Skin epidermis (tissue), 12 donors: ENCODE results near the gene AMPD3.
A peak's percentile ranks its signal among the peaks of the same experiment; 100 is the strongest.

Source experiments
- H3K27ac ChIP-seq, 21 experiments: fragments of 200-600 bp; sonication (generic) in 11 of 21; one replicate each; pipeline ENCODE4 v1.5.0; 2020; ENCODE audit warnings: mild to moderate bottlenecking in 3 of 21, inconsistent platforms in 2 of 21, moderate library complexity in 2 of 21
- H3K4me3 ChIP-seq, 7 experiments: fragments of 200-600 bp; sonication (generic) in 2 of 7; one replicate each; pipeline ENCODE4 v1.5.0; 2020; ENCODE audit warnings: inconsistent platforms in 2 of 7, mild to moderate bottlenecking in 2 of 7, moderate library complexity in 1 of 7

The AMPD3 gene

GRCh38 chr11:10484461-10485180, 29.6 kb downstream of the AMPD3 start:
- no peak overlapping the region for H3K27ac ChIP-seq
- H3K4me3 ChIP-seq: no peak overlapping the region

DNA sequence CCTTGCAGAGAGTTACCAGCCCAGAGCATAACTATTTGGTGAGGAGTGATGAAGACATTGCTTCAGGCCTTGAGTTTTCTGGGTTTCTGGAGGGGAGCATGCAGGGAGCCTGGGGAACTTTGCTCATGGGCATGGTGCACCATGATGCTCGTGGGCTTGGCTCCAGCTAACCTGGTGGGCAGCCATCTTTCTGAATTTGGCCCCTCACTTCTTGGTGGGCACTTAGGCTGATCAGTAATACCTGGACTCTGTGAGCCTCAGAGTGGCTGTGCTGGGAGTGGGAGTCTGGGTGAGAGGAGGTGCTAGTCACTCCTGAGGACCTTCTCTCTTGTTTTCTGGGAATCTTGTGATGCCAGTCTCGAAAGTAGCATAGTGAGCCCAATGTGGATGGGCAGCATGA, 30.6 kb downstream of the AMPD3 start:
- Histone ChIP-seq H3K27ac (no peak overlapping the region), H3K4me3 (no peak overlapping the region)

GRCh38 chr11:10486161-10486840, 31.2 kb downstream of the AMPD3 start:
- no peak overlapping the region for H3K4me3 ChIP-seq
- H3K27ac ChIP-seq: no peak overlapping the region

DNA sequence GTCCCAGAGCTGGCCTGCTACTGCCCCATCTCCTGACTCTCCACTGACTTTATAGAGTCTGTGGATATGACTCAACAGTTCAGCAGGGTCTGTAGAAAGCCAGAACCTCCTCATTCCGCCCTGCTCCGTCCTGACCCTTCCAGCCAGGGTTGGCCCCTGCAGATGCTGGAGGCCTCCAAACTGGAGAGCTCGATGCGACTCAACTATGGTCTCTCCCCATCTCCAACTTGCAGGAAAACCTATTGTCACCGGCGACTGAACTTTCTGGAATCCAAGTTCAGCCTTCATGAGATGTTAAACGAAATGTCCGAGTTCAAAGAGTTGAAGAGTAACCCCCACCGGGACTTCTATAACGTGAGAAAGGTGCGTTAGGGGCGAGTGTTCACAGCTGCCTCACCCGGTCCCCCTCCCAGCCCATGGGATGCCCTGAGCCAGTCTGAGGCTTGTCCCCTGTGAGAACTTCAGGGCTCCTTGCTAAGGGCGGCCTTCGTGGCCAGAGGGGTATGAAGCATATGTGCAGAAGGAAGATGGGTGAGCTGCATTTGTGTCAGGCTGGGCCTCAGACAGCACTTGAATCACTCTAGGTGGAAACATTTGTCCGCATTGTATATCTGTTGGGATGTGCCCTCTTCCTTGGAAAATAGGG, 32.1 kb downstream of the AMPD3 start:
- H3K27ac ChIP-seq: peak overlapping the region in 5 of 21 experiments; percentile 35 to 95 (median 71)
- no peak overlapping the region for H3K4me3 ChIP-seq

DNA sequence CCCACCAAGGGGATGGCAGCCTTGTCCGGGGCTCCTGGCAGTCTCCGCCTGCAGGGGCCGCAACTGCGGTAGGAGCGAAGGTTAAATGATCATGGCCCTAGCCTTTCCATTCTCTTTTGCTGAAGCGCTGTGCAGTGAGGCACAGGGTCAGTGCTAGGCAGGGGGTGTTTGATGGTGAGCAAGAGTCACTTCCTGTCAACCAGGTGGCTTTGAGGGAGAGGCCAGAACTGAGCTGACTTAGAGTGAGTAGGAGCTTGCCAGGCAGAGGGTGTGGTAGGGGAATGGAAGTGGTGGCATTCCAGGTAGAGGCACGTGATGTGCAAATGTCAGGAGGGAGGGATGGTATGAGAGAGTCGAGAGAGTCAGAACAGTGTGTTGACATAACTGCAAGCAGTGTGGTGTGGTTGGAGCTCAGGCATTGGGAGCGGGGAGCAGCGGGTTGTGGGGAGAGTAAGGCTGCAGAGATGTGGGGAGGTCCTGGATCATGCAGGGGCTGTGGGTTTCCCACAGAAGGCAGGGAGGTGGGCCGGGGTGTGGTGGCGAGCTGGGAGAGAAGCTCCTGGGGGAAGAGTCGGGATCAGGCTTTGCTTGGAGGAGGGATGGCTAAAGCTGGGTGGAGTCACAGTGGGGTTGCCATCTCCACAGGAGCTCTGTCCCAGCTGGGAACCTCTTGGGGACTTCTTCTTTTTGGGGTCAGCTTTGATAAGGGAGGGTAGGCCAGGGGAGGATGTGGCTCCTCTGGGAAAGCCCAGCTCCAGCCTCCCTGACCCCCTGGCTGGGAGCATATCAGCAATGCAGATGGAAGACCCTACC, 33.3 kb downstream of the AMPD3 start:
- Histone ChIP-seq H3K27ac (peak overlapping the region; percentile 20 to 95 (median 82)), H3K4me3 (no peak overlapping the region)

DNA sequence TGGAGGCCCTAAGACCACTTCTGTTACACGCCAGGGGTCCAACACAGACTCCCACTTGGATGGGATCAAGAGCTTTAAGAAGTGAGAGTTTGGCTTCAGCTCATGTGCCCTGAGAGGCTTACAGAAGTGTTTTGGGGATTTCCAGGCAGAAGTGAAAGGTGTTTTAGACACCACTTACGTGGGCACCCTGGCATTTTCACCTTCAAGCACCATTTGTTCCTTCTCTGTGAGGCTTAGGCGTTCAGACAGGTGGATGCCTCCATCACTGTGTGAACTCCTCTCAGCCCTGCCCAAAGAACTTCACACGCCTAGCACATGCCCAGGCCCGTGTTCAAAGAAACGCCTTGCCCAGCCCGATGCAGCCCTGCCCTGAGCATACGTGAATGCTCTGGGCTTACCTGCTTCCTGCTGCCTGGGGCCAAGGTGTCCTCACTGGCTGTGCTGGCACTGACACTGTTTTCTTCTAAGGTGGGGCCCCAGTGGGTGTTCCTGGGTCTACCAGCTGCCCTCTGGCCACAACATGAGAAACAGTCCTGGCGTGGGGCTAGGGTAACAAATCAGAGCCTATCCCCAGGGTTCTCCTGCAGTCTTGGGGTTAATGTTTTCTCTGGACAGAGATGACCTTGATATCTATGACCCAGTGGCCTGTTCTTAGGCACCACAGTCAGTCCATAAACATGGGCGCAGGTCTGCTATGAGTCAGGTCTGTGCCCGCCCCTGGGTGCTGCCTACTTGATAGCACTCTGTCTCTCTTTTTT, 34.0 kb downstream of the AMPD3 start:
- Histone ChIP-seq H3K27ac (peak overlapping the region; percentile 20 to 95 (median 82)), H3K4me3 (no peak overlapping the region)

- H3K4me3 ChIP-seq: no peak overlapping the region
- H3K27ac ChIP-seq: peak overlapping the region in 14 of 21 experiments; percentile 61 to 92 (median 82)
Measured at GRCh38 chr11:10490032-10490397, 35.0 kb downstream of the AMPD3 start.

- peak overlapping the region in 14 of 21 experiments; percentile 4 to 92 (median 80) for H3K27ac ChIP-seq
- no peak overlapping the region for H3K4me3 ChIP-seq
Measured at GRCh38 chr11:10490398-10491241, 35.6 kb downstream of the AMPD3 start.

DNA sequence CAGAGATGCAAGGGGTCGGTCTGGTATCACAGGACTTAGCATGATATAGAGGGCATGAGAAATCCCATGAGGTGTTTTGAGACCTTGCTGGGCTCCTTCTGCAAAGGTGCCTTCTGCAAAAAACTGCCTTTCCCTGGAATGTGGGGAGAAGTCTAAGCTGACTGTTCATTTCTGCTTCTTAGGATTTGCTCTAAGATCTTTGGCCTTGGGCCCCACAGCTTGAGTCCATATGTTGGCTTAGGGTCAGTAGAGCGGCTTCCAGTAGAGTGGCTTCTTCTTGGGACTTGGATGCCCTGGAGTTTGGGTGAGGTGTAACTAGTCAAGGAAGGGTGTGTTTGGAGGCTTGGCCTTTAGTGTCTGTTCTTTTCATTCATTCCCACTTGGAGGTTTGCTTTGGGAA, 37.0 kb downstream of the AMPD3 start:
- H3K4me3 ChIP-seq: no peak overlapping the region
- no peak overlapping the region for H3K27ac ChIP-seq

- no peak overlapping the region for H3K4me3 ChIP-seq
Measured at GRCh38 chr11:10493041-10493663, 38.1 kb downstream of the AMPD3 start.

DNA sequence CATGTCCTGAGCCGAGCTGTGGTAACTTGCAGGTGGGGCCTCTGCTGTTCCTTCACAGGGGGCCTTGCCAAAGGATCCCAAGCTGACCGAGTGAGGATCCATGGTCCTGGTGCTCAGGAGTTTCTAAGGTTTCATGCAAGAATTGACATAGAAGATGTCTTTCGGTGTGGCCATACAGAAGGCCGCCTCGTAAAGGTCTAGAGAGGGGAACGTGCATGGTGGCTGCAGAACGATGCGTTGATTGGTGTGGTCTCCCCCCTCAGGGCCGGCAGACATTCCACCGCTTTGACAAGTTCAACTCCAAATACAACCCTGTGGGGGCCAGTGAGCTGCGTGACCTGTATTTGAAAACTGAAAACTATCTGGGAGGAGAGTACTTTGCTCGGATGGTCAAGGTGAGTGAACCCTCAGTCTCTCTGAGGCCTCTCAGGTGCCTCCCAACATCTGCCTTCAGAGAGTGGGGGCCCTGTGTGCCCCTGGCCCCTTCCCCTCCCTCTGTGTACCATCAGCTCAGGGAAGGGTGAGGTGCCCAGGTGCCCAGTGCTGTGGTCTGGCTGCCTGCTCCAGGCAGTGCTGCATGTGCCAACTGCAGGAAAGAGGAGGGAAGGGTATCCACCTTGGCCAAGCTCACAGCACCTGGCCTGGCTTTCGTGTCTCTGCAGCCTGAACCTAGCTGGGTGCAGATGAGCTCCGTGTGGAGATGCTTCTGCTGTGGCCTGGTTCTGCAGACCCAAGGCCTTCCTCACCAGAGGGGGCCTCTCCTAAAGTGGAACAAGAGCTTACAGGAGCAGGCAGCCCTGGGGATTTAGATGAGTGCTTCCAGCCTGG, 39.8 kb downstream of the AMPD3 start:
- peak overlapping the region in 1 of 21 experiments; percentile 2 for H3K27ac ChIP-seq
- H3K4me3 ChIP-seq: no peak overlapping the region

More at GRCh38 chr11:10493041-10493663, 38.1 kb downstream of the AMPD3 start:
- H3K27ac ChIP-seq: no peak overlapping the region

DNA sequence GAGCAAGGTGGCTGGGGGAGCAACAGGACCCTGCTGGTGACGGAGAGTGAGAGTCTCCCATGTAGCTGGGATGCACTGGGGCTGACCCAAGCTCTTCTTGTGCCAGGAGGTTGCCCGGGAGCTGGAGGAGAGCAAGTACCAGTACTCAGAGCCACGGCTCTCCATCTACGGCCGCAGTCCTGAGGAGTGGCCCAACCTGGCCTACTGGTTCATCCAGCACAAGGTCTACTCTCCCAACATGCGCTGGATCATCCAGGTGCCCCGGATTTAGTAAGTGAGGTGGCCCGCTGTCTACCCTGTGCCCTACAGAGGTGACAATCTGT, 40.4 kb downstream of the AMPD3 start:
- H3K27ac ChIP-seq: peak overlapping the region in 1 of 21 experiments; percentile 2
- H3K4me3 ChIP-seq: no peak overlapping the region

DNA sequence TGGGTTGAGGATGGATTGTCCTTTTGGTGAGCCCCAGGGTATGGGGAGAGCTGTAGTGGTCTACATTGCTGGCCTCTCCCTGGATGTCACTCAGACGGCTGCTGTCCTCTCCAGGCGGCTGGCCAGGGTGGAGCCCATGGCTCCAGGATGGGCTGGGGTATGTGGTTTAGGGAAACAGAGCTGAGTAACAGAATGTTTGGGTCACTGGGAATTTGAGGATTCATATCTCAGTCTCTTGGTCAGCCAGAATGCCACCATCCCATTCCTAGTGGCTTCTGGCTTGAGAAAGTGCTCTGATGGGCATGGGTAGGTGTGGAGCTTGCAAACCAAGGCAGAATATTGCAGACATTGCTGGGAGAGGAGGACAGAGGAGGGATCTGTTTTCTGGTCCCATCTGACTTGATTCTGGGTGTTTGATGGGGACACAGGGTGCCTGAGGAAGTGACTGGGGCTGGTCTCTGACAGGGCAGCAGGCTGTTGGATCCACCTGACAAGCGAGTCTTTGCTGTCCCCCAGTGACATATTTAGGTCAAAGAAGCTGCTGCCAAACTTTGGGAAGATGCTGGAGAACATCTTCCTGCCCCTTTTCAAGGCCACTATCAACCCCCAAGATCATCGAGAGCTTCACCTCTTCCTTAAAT, 41.4 kb downstream of the AMPD3 start:
- H3K4me3 ChIP-seq: no peak overlapping the region
- peak overlapping the region in 2 of 21 experiments; percentile 31 to 55 for H3K27ac ChIP-seq

- H3K27ac ChIP-seq: peak overlapping the region in 1 of 21 experiments; percentile 55
- H3K4me3 ChIP-seq: no peak overlapping the region
Measured at GRCh38 chr11:10497371-10498021, 42.4 kb downstream of the AMPD3 start.

DNA sequence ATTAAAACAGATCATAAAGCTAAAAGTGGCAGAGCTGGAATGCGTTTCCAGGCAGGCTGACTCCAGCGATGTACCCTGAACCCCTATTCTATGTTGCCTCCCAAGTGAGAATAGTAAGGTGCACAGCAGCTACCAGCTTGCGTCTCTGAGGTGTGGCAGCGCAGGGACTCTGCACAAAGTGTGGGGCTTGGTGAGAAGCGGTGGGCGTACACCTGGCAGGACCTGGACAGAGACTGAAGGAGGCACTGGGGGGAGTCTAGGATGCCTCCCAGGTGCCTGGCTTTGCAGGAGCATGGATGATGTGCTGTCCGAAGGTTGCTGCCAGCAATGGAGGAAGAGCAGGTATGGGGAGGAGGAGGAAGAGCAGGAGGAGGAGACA, 42.9 kb downstream of the AMPD3 start:
- no peak overlapping the region for H3K27ac ChIP-seq

More for the DNA sequence above, 42.9 kb downstream of the AMPD3 start:
- no peak overlapping the region for H3K4me3 ChIP-seq
